Amniotic epithelial cell (primary cell): ENCODE results near the gene ANTXR2.

Experiments used
- DNase-seq: peaks from one replicate; pipeline ENCODE4 v3.0.0-alpha.2; 2010; ENCODE audit warnings: low read depth

ANTXR2 gene

GRCh38 chr4:79869597-79870237 lies 203.3 kb downstream of the ANTXR2 start:
- no peak for DNase-seq

- DNase-seq, result peak; percentile 26
Observed at GRCh38 chr4:79865201-79865597, 207.8 kb downstream of the ANTXR2 start.

- DNase-seq, result no peak
Observed at GRCh38 chr4:79864500-79865200, 208.4 kb downstream of the ANTXR2 start.

GRCh38 chr4:79863333-79863732 lies 209.7 kb downstream of the ANTXR2 start:
- no peak for DNase-seq

GRCh38 chr4:79862821-79863220 lies 210.2 kb downstream of the ANTXR2 start:
- no peak for DNase-seq

- peak; percentile 52 for DNase-seq
Observed at GRCh38 chr4:79857811-79858210, 215.2 kb downstream of the ANTXR2 start.

GRCh38 chr4:79856196-79856595 lies 216.8 kb downstream of the ANTXR2 start:
- no peak for DNase-seq

- DNase-seq, result peak; percentile 24
Observed at GRCh38 chr4:79854856-79855502, 218.1 kb downstream of the ANTXR2 start.

GRCh38 chr4:79852305-79852730 lies 220.7 kb downstream of the ANTXR2 start:
- DNase-seq, result peak; percentile 67

GRCh38 chr4:79851625-79852304 lies 221.3 kb downstream of the ANTXR2 start:
- DNase-seq, result peak; percentile 63
